WERI-Rb-1 (cell line): ENCODE measurements around the gene LRRC25.

Experiments
- DNase-seq: peaks from one replicate; pipeline ENCODE4 v3.0.0-alpha.2; 2020
- H3K27ac ChIP-seq: fragments of 250-450 bp; sonication (Bioruptor Pico); 2 replicates; pipeline ENCODE4 v1.5.1; 2020; ENCODE audit warnings: mild to moderate bottlenecking, moderate library complexity
- H3K27me3 ChIP-seq: fragments of 250-450 bp; sonication (Bioruptor Pico); 2 replicates; pipeline ENCODE4 v1.5.1; 2021; ENCODE audit warnings: mild to moderate bottlenecking, low read depth, moderate library complexity; ENCODE audit not compliant: insufficient read depth, severe bottlenecking
- H3K36me3 ChIP-seq: fragments of 250-450 bp; sonication (Bioruptor Pico); 2 replicates; pipeline ENCODE4 v1.5.1; 2020; ENCODE audit warnings: mild to moderate bottlenecking, moderate library complexity
- H3K4me3 ChIP-seq: 2 replicates; pipeline ENCODE4 v1.5.1; 2011; ENCODE audit warnings: low read depth, mild to moderate bottlenecking, control low read depth, low read length
- H3K9me3 ChIP-seq: fragments of 250-450 bp; sonication (Bioruptor Pico); 2 replicates; pipeline ENCODE4 v1.5.1; 2021; ENCODE audit warnings: mild to moderate bottlenecking, moderate library complexity; ENCODE audit not compliant: severe bottlenecking
- CTCF ChIP-seq: IDR thresholded peaks from 2 replicates; pipeline ENCODE4 v1.5.1; 2011; ENCODE audit warnings: low read depth, mild to moderate bottlenecking, control low read depth, inconsistent platforms, low read length

LRRC25 gene

DNA sequence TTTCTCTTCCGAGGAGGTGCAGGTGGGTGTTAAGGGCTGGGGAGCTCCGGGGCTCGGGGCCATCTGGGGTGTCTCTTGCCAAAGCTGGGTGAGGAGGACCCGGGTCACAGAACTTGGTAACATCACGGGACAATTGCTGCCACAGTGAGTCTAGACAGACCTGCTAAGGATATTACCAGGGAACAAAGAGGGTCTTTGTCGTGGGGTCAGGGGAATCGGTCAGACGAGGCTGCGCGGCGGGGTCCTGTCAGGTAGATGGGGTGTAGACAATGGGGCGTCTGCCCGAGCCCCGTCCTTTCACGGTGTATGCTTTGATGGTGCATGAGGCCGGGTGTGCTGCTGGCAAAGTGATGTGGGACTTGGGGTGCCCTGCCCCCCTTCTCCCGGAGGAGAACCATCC is 49.3 kb downstream of the LRRC25 start:
- DNase-seq, result no peak
- no peak overlapping the region for H3K27ac ChIP-seq
- no peak overlapping the region for H3K4me3 ChIP-seq
- no peaks in the 10 kb centered on the region for H3K27me3 ChIP-seq
- H3K36me3 ChIP-seq, result peaks cover 4% of the 10 kb centered on the region
- no peak for TF ChIP-seq CTCF
- H3K9me3 ChIP-seq, result no peaks in the 10 kb centered on the region

- Histone ChIP-seq H3K27ac (no peak overlapping the region), H3K36me3 (peaks cover 4% of the 10 kb centered on the region), H3K27me3 (no peaks in the 10 kb centered on the region), H3K9me3 (no peaks in the 10 kb centered on the region), H3K4me3 (no peak overlapping the region)
- TF ChIP-seq CTCF, result no peak
- no peak for DNase-seq
These were observed 51.3 kb downstream of the LRRC25 start for GRCh38 chr19:18346091-18346490.

DNA sequence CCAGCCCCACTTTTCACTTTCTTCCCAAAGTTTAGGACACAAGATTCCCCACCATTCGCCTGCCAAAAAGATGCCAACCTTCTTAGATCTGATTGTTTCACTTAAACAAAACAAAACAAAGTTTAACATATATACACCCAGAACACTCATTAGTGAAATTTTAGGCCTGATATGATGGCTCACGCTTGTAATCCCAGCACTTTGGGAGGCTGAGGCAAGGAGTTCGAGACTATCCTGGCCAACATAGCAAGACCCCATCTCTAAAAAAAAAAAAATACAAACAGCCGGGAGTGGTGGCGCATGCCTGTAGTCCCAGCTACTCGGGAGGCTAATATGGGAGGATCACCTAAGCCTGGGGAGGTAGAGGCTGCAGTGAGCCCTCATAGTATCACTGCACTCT is 52.1 kb downstream of the LRRC25 start:
- Histone ChIP-seq H3K4me3 (no peak overlapping the region), H3K27ac (no peak overlapping the region), H3K36me3 (peaks cover 4% of the 10 kb centered on the region), H3K27me3 (no peaks in the 10 kb centered on the region), H3K9me3 (no peaks in the 10 kb centered on the region)
- no peak for DNase-seq
- TF ChIP-seq CTCF, result no peak

DNA sequence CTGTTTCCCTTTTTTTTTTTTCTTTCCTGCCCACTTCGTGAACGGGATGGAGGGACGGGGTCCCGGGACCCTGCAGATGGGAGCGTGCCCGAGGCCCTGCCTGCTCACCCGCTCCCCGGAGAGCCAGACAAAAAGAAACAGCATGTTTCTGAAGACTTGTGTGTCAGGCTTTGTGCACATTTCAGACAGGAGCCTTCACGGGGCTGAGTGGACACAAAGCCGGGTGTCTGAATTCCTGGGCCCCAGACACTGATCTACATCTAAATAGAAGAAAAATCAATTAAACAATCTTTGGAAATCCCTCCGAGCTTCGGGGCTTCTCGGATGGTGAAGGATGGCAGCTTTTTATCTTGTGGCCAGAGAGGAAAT is 52.9 kb downstream of the LRRC25 start:
- Histone ChIP-seq H3K27ac (no peak overlapping the region), H3K9me3 (no peaks in the 10 kb centered on the region)
- DNase-seq, result no peak

DNA sequence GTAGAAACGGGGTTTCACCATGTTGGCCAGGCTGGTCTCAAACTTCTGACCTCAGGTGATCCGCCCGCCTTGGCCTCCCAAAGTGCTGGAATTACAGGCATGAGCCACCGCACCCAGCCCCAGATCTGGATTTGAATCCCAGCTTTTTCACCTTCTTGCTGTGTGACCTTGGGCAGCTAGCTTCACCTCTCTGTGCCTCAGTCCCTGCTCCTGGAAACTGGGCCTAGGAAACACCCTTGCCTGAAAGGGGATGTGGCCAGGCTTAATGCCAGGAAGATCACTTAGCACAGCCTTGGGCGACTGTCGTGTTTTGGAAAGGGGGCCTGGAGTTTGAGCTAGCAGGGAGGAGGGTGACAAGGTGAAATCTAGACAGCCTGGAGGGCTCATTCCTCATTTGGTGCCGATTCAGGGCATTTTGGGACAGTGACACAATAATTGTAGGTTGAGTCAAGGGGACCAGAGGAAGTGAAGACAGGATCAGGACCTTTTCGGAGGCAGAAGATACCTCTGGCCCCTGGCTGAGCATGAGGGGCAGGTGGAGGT is 55.3 kb downstream of the LRRC25 start:
- no peaks in the 10 kb centered on the region for H3K9me3 ChIP-seq
- DNase-seq, result no peak
- no peaks in the 10 kb centered on the region for H3K36me3 ChIP-seq
- H3K4me3 ChIP-seq, result no peak overlapping the region
- TF ChIP-seq CTCF, result no peak
- no peak overlapping the region for H3K27ac ChIP-seq
- H3K27me3 ChIP-seq, result no peaks in the 10 kb centered on the region

More for the DNA sequence above, 52.9 kb downstream of the LRRC25 start:
- TF ChIP-seq CTCF, result no peak
- Histone ChIP-seq H3K4me3 (no peak overlapping the region), H3K27me3 (no peaks in the 10 kb centered on the region), H3K36me3 (peaks cover 4% of the 10 kb centered on the region; the same call in 1 of the 2 replicates)
